Measurements from ENCODE around the gene PASK. TPM values are rescaled to one million over a fixed set of nuclear protein-coding genes. Genes with fewer than 3 reads are reported as not detected.

PASK gene
- total RNA-seq, 1 experiment from 2014 or later, result 80.9 TPM

- ChIA-PET POLR2A (no interaction called here), CTCF (no interaction called here)
- 0 out of 2 replicates have a peak, but pooled peaks cover 4% of the 10 kb centered on the region for H3K4me1 Mint-ChIP-seq
- DNase-seq (ENCODE audit: low spot score) (no peak), ATAC-seq (no peak)
- no peak overlapping the region for H3K27ac Mint-ChIP-seq
- no peak overlapping the region for H3K4me3 Mint-ChIP-seq
- TF ChIP-seq USF2 (CRISPR knock-in tag; IDR thresholded peaks at IDR 0.05) (no peak), ZNF416 (CRISPR knock-in tag; IDR thresholded peaks at IDR 0.05) (no peak), ZNF317 (CRISPR knock-in tag; IDR thresholded peaks at IDR 0.05; ENCODE audit: borderline replicate concordance, low read depth) (no peak), ARID4B (CRISPR knock-in tag; IDR thresholded peaks at IDR 0.05; ENCODE audit: borderline replicate concordance) (no peak), IRF1 (CRISPR knock-in tag; IDR thresholded peaks at IDR 0.05) (no peak), GTF2I (CRISPR knock-in tag; conservative IDR thresholded peaks at IDR 0.05) (no peak), SP1 (CRISPR knock-in tag; conservative IDR thresholded peaks at IDR 0.05) (no peak), ZNF532 (CRISPR knock-in tag; IDR thresholded peaks at IDR 0.05; ENCODE audit: borderline replicate concordance) (no peak), FOXP1 (CRISPR knock-in tag; IDR thresholded peaks at IDR 0.05; ENCODE audit: borderline replicate concordance) (no peak), FOXP4 (CRISPR knock-in tag; IDR thresholded peaks at IDR 0.05) (no peak), CBFB (CRISPR knock-in tag; IDR thresholded peaks at IDR 0.05; ENCODE audit: low read depth) (no peak), ZNF219 (CRISPR knock-in tag; IDR thresholded peaks at IDR 0.05; ENCODE audit: borderline replicate concordance) (no peak), ZSCAN18 (CRISPR knock-in tag; IDR thresholded peaks at IDR 0.05) (no peak), PRRX2 (CRISPR knock-in tag; IDR thresholded peaks at IDR 0.05) (no peak), CTCF (IDR thresholded peaks at IDR 0.05) (no peak)
- H3K27me3 Mint-ChIP-seq (ENCODE audit: low read depth), result no peaks in the 10 kb centered on the region
- H3K9me3 Mint-ChIP-seq, result no peaks in the 10 kb centered on the region
- H3K36me3 Mint-ChIP-seq, result peaks cover 6% of the 10 kb centered on the region; the same call in 1 of the 2 replicates
These were observed 9.8 kb upstream of the PASK start for GRCh38 chr2:241159116-241159515.
